Retinal pigment epithelial cell (primary cell): Measurements from ENCODE around the gene CNTNAP2.
A peak's percentile ranks its signal among the peaks of the same experiment; 100 is the strongest.
"Not testable (repeated sequence)": the region's sequence is repeated elsewhere in the genome, so short reads cannot be mapped to it uniquely, and the experiment has no call there.

ENCODE experiments used
- DNase-seq: peaks from one replicate; pipeline ENCODE4 v3.0.0-alpha.2; 2010; ENCODE audit warnings: low read depth
- H3K4me3 ChIP-seq: 2 replicates; pipeline ENCODE4 v1.5.1; 2011; ENCODE audit warnings: mild to moderate bottlenecking, low read length, control low read depth, moderate library complexity
- CTCF ChIP-seq: conservative IDR thresholded peaks from 2 replicates; pipeline ENCODE4 v1.5.1; 2011; ENCODE audit warnings: low read depth, low read length, control low read depth, inconsistent platforms

CNTNAP2 gene

GRCh38 chr7:146902728-146903127 lies 786.1 kb downstream of the CNTNAP2 start:
- no peak for DNase-seq
- TF ChIP-seq CTCF = no peak

GRCh38 chr7:146905746-146906145 lies 789.1 kb downstream of the CNTNAP2 start:
- not testable (repeated sequence) for DNase-seq, H3K4me3 ChIP-seq

More at GRCh38 chr7:146902728-146903127, 786.1 kb downstream of the CNTNAP2 start:
- no peak overlapping the region for H3K4me3 ChIP-seq

GRCh38 chr7:146922782-146923181 lies 806.2 kb downstream of the CNTNAP2 start:
- peak; percentile 57 for DNase-seq
- no peak for TF ChIP-seq CTCF
- no peak overlapping the region for H3K4me3 ChIP-seq

GRCh38 chr7:146926841-146927240 lies 810.2 kb downstream of the CNTNAP2 start:
- peak; percentile 33 for DNase-seq
- no peak overlapping the region for H3K4me3 ChIP-seq
- no peak for TF ChIP-seq CTCF

GRCh38 chr7:146937836-146938235 lies 821.2 kb downstream of the CNTNAP2 start:
- H3K4me3 ChIP-seq = no peak overlapping the region
- TF ChIP-seq CTCF = no peak
- no peak for DNase-seq

- H3K4me3 ChIP-seq = no peak overlapping the region
- DNase-seq = no peak
- TF ChIP-seq CTCF = no peak
These were observed 826.9 kb downstream of the CNTNAP2 start for GRCh38 chr7:146943483-146943882.

GRCh38 chr7:146948703-146949102 lies 832.1 kb downstream of the CNTNAP2 start:
- no peak for DNase-seq
- TF ChIP-seq CTCF = no peak
- no peak overlapping the region for H3K4me3 ChIP-seq

GRCh38 chr7:146956321-146956720 lies 839.7 kb downstream of the CNTNAP2 start:
- H3K4me3 ChIP-seq = no peak overlapping the region
- DNase-seq = no peak
- TF ChIP-seq CTCF = no peak
